GM19328 (cell line): ENCODE data around the gene CCDC28B.
A peak's percentile ranks its signal among the peaks of the same experiment; 100 is the strongest.

ENCODE experiments used
- ATAC-seq: cut with Tn5 transposase; IDR thresholded peaks from one replicate; pipeline ENCODE4 v1.9.1; 2021; ENCODE audit warnings: mild to moderate bottlenecking, moderate library complexity; ENCODE audit not compliant: unreplicated experiment

The CCDC28B gene

GRCh38 chr1:32192220-32192948 is 8.0 kb upstream of the CCDC28B start:
- no peak for ATAC-seq

GRCh38 chr1:32194984-32195383 is 5.4 kb upstream of the CCDC28B start:
- ATAC-seq: no peak

- no peak for ATAC-seq
Measured at GRCh38 chr1:32195531-32195930, 4.9 kb upstream of the CCDC28B start.

GRCh38 chr1:32195972-32196823 is 4.2 kb upstream of the CCDC28B start:
- no peak for ATAC-seq

GRCh38 chr1:32197074-32197473 is 3.3 kb upstream of the CCDC28B start:
- ATAC-seq: no peak

GRCh38 chr1:32197837-32198236 is 2.6 kb upstream of the CCDC28B start:
- no peak for ATAC-seq

- no peak for ATAC-seq
Measured at GRCh38 chr1:32198237-32199042, 2.0 kb upstream of the CCDC28B start.

- no peak for ATAC-seq
Measured at GRCh38 chr1:32199043-32199716, 1.2 kb upstream of the CCDC28B start.

GRCh38 chr1:32199717-32200072 is 700 bp upstream of the CCDC28B start:
- no peak for ATAC-seq

GRCh38 chr1:32201011-32201855 is 838 bp downstream of the CCDC28B start:
- ATAC-seq: no peak

GRCh38 chr1:32204943-32205361 is 4.6 kb downstream of the CCDC28B start:
- no peak for ATAC-seq

- ATAC-seq: peak; percentile 49
Measured at GRCh38 chr1:32205401-32206370, 5.3 kb downstream of the CCDC28B start, which contains the start of gene IQCC. Gene IQCC, plus strand, starts transcription at chr1:32205671. Its CDS starts 11 bp downstream, at chr1:32205682.

- no peak for ATAC-seq
Measured at GRCh38 chr1:32208469-32208868, 8.1 kb downstream of the CCDC28B start.

GRCh38 chr1:32208891-32209328 is 8.5 kb downstream of the CCDC28B start, which contains the start of gene DCDC2B:
Gene DCDC2B, plus strand, starts transcription at chr1:32209089. Its CDS starts 5 bp downstream, at chr1:32209094.
- no peak for ATAC-seq

GRCh38 chr1:32215629-32216480 is 15.5 kb downstream of the CCDC28B start:
- no peak for ATAC-seq

GRCh38 chr1:32216566-32216965 is 16.2 kb downstream of the CCDC28B start:
- no peak for ATAC-seq

GRCh38 chr1:32219022-32219421 is 18.6 kb downstream of the CCDC28B start:
- no peak for ATAC-seq
